GM12875 (cell line): ENCODE data around the gene MRPL3.
"Not testable (repeated sequence)": the region's sequence is repeated elsewhere in the genome, so short reads cannot be mapped to it uniquely, and the experiment has no call there.

Experiments
- H3K4me3 ChIP-seq: one replicate; pipeline ENCODE4 v1.5.1; 2011; ENCODE audit warnings: low read depth, low read length, control low read depth
- TF ChIP-seq, protein P1 (sequence below): IDR thresholded peaks from 2 replicates; pipeline ENCODE4 v1.5.1; 2011; ENCODE audit warnings: low read depth, mild to moderate bottlenecking, control low read depth, inconsistent platforms, low read length, moderate library complexity, borderline replicate concordance; ENCODE audit not compliant: insufficient read depth

MRPL3 gene

GRCh38 chr3:131503320-131503635, 507 bp upstream of the MRPL3 start:
- peak overlapping the region; percentile 41 for H3K4me3 ChIP-seq

GRCh38 chr3:131501949-131502348, 822 bp downstream of the MRPL3 start:
- peak overlapping the region; percentile 89 for H3K4me3 ChIP-seq
- TF ChIP-seq, protein P1, sequence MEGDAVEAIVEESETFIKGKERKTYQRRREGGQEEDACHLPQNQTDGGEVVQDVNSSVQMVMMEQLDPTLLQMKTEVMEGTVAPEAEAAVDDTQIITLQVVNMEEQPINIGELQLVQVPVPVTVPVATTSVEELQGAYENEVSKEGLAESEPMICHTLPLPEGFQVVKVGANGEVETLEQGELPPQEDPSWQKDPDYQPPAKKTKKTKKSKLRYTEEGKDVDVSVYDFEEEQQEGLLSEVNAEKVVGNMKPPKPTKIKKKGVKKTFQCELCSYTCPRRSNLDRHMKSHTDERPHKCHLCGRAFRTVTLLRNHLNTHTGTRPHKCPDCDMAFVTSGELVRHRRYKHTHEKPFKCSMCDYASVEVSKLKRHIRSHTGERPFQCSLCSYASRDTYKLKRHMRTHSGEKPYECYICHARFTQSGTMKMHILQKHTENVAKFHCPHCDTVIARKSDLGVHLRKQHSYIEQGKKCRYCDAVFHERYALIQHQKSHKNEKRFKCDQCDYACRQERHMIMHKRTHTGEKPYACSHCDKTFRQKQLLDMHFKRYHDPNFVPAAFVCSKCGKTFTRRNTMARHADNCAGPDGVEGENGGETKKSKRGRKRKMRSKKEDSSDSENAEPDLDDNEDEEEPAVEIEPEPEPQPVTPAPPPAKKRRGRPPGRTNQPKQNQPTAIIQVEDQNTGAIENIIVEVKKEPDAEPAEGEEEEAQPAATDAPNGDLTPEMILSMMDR: no peak

More at GRCh38 chr3:131503320-131503635, 507 bp upstream of the MRPL3 start:
- TF ChIP-seq, protein P1: no peak

DNA sequence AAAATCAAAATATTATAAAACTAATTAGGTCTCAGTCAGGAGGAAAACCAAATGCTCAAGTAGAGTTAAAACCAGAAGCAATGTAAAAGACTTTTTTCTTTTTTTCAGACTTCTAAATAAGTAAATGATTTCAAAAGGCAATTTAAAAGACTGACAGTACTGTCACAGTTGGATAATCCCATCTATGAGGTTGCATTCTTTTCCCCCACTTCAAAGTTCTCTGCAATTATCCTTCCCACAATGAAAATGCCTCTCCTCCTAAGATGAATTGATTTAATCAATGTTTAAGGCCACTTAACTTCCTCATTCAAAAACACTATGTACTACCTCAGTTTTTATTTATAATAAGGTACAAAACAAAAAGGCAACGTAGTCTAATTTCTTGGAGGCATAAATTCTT, 8.1 kb downstream of the MRPL3 start:
- no peak overlapping the region for H3K4me3 ChIP-seq
- TF ChIP-seq, protein P1: no peak

DNA sequence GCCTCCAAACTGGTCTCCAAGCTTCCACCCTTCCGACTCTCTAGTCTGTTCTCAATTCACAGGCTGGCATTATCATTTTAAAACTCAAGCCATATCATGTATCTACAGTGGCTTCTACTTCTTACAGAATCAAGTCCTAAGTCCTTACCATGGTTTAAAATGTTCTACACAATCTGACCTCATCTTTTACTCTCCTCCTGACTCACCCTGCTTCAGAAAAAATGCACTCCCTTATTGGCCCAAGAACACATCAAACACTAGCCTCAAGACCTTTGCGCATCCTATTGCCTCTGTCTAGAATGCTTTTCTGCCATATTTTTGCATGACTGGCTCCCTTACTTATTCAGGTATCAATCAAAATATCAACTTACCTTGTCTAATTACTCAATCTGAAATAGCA, 11.0 kb downstream of the MRPL3 start:
- TF ChIP-seq, protein P1: no peak
- H3K4me3 ChIP-seq: no peak overlapping the region

GRCh38 chr3:131491084-131491483, 11.7 kb downstream of the MRPL3 start:
- H3K4me3 ChIP-seq: no peak overlapping the region
- TF ChIP-seq, protein P1: no peak

DNA sequence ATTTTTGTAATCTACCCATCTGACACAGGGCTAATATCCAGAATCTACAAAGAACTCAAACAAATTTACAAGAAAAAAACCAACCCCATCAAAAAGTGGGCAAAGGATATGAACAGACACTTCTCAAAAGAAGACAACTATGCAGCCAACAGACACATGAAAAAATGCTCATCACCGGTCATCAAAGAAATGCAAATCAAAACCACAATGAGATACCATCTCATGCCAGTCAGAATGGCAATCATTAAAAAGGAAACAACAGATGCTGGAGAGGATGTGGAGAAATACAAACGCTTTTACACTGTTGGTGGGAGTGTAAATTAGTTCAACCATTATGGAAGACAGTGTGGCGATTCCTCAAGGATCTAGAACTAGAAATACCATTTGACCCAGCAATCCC, 16.2 kb downstream of the MRPL3 start:
- not testable (repeated sequence) for H3K4me3 ChIP-seq

- TF ChIP-seq, protein P1: no peak
- no peak overlapping the region for H3K4me3 ChIP-seq
Measured at GRCh38 chr3:131485119-131485518, 17.7 kb downstream of the MRPL3 start.

GRCh38 chr3:131484496-131485111, 18.2 kb downstream of the MRPL3 start:
- no peak overlapping the region for H3K4me3 ChIP-seq
- TF ChIP-seq, protein P1: no peak
